Hepatocyte (in vitro differentiated cells): Measurements from ENCODE around the gene RAB3D.
"Not testable (repeated sequence)": the region's sequence is repeated elsewhere in the genome, so short reads cannot be mapped to it uniquely, and the experiment has no call there.

ENCODE experiments used
- CTCF ChIP-seq: fragments of 200-600 bp; sonication (generic); IDR thresholded peaks from 2 replicates; pipeline ENCODE4 v1.5.1; 2016; ENCODE audit warnings: antibody characterized with exemption, mild to moderate bottlenecking; ENCODE audit not compliant: poor library complexity
- EZH2 ChIP-seq: fragments of 200-600 bp; sonication (generic); IDR thresholded peaks from 2 replicates; pipeline ENCODE4 v1.6.1; 2016; ENCODE audit warnings: antibody characterized with exemption, mild to moderate bottlenecking, borderline replicate concordance
- EZH2phosphoT487 ChIP-seq: fragments of 200-600 bp; sonication (generic); IDR thresholded peaks from one replicate; pipeline ENCODE4 v1.6.1; 2018; ENCODE audit warnings: antibody characterized with exemption, mild to moderate bottlenecking, low read depth, moderate library complexity; ENCODE audit not compliant: unreplicated experiment, severe bottlenecking

GRCh38 chr19:11320278-11320995 is 19.0 kb downstream of the RAB3D start:
- TF ChIP-seq CTCF, EZH2, EZH2phosphoT487: not testable (repeated sequence)
